GM23338 (cell line): ENCODE measurements around the gene CDC42BPB.

Experiments
- EZH2phosphoT487 ChIP-seq: fragments of 200-600 bp; sonication (generic); IDR thresholded peaks from one replicate; pipeline ENCODE4 v1.8.1; 2018; ENCODE audit warnings: antibody characterized with exemption; ENCODE audit not compliant: unreplicated experiment
- JUNB ChIP-seq: IDR thresholded peaks from one replicate; pipeline ENCODE4 v1.6.1; 2016; ENCODE audit warnings: antibody characterized with exemption; ENCODE audit not compliant: unreplicated experiment
- POLR2AphosphoS5 ChIP-seq: IDR thresholded peaks from 2 replicates; pipeline ENCODE4 v1.6.1; 2016; ENCODE audit warnings: antibody characterized with exemption, low read depth
- TF ChIP-seq, protein P1 (sequence below), 2 experiments: fragments of 200-600 bp in 1 of 2; sonication (generic) in 1 of 2; conservative IDR thresholded peaks; 2 replicates each; pipeline versions ENCODE4 v1.5.1 to v1.6.1; 2016 to 2017; ENCODE audit warnings: antibody characterized with exemption in 2 of 2, low read depth in 2 of 2, mild to moderate bottlenecking in 2 of 2, moderate library complexity in 1 of 2

DNA sequence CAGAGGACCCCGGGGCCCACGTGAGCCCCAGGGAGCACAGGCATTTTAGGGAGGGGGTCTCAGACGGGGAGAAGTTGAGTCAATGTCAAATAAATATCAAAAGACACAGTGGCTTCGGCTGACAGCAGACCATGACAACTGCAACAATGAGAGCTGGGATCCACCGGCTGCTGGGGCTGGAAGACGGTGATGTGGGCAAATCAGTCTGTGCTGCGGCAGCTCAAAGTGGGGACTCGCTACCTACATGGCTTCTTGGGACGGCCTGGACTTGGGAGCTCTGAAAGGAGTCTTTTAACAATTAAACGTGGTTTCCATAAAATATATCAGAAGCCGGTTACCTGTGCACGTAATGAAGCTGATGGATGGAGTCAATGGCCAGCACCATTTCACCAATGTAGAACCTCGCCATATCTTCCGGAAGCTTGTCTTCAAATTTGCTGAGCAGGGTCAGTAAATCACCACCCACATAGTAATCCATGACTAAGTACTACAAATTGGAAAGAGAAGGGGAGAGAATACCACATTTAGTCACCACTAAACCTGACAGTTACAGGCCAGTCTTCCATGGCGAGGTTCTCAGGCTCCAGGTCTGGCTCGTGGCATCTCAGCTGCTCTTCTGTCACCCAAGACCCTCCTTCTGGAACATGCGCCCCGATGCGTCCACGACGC, 58.0 kb downstream of the CDC42BPB start:
- TF ChIP-seq JUNB (no peak), POLR2AphosphoS5 (no peak), EZH2phosphoT487 (no peak)
- TF ChIP-seq, protein P1, sequence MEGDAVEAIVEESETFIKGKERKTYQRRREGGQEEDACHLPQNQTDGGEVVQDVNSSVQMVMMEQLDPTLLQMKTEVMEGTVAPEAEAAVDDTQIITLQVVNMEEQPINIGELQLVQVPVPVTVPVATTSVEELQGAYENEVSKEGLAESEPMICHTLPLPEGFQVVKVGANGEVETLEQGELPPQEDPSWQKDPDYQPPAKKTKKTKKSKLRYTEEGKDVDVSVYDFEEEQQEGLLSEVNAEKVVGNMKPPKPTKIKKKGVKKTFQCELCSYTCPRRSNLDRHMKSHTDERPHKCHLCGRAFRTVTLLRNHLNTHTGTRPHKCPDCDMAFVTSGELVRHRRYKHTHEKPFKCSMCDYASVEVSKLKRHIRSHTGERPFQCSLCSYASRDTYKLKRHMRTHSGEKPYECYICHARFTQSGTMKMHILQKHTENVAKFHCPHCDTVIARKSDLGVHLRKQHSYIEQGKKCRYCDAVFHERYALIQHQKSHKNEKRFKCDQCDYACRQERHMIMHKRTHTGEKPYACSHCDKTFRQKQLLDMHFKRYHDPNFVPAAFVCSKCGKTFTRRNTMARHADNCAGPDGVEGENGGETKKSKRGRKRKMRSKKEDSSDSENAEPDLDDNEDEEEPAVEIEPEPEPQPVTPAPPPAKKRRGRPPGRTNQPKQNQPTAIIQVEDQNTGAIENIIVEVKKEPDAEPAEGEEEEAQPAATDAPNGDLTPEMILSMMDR (conservative IDR thresholded peaks at IDR 0.05; ENCODE audit: low read depth in 2 of 2), result no peak
